GM12878 (cell line): Measurements from ENCODE around the gene R3HDM2. TPM values are rescaled to one million over a fixed set of nuclear protein-coding genes. Genes with fewer than 3 reads are reported as not detected.
A peak's percentile ranks its signal among the peaks of the same experiment; 100 is the strongest.

ENCODE experiments used
- BHLHE40 ChIP-seq, 2 experiments: fragments of 450-650 bp in 1 of 2; IDR thresholded peaks; 2 replicates each; pipeline ENCODE4 v1.6.1; 2011 to 2017; ENCODE audit warnings: low read depth in 2 of 2, borderline replicate concordance in 1 of 2, improper control_type of control experiment in 1 of 2, low read length in 1 of 2, mild to moderate bottlenecking in 1 of 2
- CHD1 ChIP-seq: IDR thresholded peaks from 2 replicates; pipeline ENCODE4 v1.6.1; 2012; ENCODE audit warnings: low read depth, low read length, improper control_type of control experiment
- CREM ChIP-seq: IDR thresholded peaks from 2 replicates; pipeline ENCODE4 v1.6.1; 2014; ENCODE audit warnings: antibody characterized with exemption, low read depth
- E2F8 ChIP-seq: fragments of 450-650 bp; IDR thresholded peaks from 2 replicates; pipeline ENCODE4 v1.6.1; 2018; ENCODE audit warnings: mild to moderate bottlenecking, low read depth, moderate library complexity; ENCODE audit not compliant: partially characterized antibody
- EGR1 ChIP-seq, 2 experiments: IDR thresholded peaks; 1 replicate in 1 of 2; 2 replicates in 1 of 2; pipeline ENCODE4 v1.6.1; 2011 to 2012; ENCODE audit warnings: low read depth in 2 of 2, low read length in 2 of 2, borderline replicate concordance in 1 of 2, mild to moderate bottlenecking in 1 of 2, moderate library complexity in 1 of 2
- ESRRA ChIP-seq: IDR thresholded peaks from 2 replicates; pipeline ENCODE4 v1.6.1; 2012; ENCODE audit warnings: mild to moderate bottlenecking, low read length, improper control_type of control experiment
- ETV6 ChIP-seq, 2 experiments: fragments of 450-650 bp in 1 of 2; IDR thresholded peaks in 1 of 2; conservative IDR thresholded peaks in 1 of 2; 2 replicates each; pipeline ENCODE4 v1.6.1; 2014; ENCODE audit warnings: antibody characterized with exemption in 1 of 2, borderline replicate concordance in 1 of 2, low read depth in 1 of 2, mild to moderate bottlenecking in 1 of 2, moderate library complexity in 1 of 2
- KDM1A ChIP-seq: fragments of 200-600 bp; sonication (generic); IDR thresholded peaks from 2 replicates; pipeline ENCODE4 v1.6.1; 2016; ENCODE audit warnings: borderline replicate concordance
- KLF5 ChIP-seq: fragments of 450-650 bp; IDR thresholded peaks from 2 replicates; pipeline ENCODE4 v1.6.1; 2014; ENCODE audit warnings: mild to moderate bottlenecking; ENCODE audit not compliant: partially characterized antibody
- MTA3 ChIP-seq: IDR thresholded peaks from 2 replicates; pipeline ENCODE4 v1.6.1; 2012; ENCODE audit warnings: low read length, inconsistent platforms, borderline replicate concordance
- MXI1 ChIP-seq: fragments of 150-350 bp; IDR thresholded peaks from 2 replicates; pipeline ENCODE4 v1.6.1; 2011; ENCODE audit warnings: low read depth, mild to moderate bottlenecking, inconsistent platforms, low read length, improper control_type of control experiment
- MYC ChIP-seq: IDR thresholded peaks from 2 replicates; pipeline ENCODE4 v1.6.1; 2011; ENCODE audit warnings: mild to moderate bottlenecking, low read length, moderate library complexity, inconsistent platforms; ENCODE audit not compliant: insufficient read depth, insufficient replicate concordance, insufficient read length, severe bottlenecking
- NR2C1 ChIP-seq: fragments of 450-650 bp; IDR thresholded peaks from 2 replicates; pipeline ENCODE4 v1.6.1; 2017; ENCODE audit warnings: antibody characterized with exemption, mild to moderate bottlenecking, moderate library complexity
- NR2F1 ChIP-seq: fragments of 450-650 bp; conservative IDR thresholded peaks from 2 replicates; pipeline ENCODE4 v1.6.1; 2017; ENCODE audit warnings: mild to moderate bottlenecking
- PKNOX1 ChIP-seq: fragments of 450-650 bp; IDR thresholded peaks from 2 replicates; pipeline ENCODE4 v1.6.1; 2016; ENCODE audit warnings: mild to moderate bottlenecking
- PML ChIP-seq: IDR thresholded peaks from 2 replicates; pipeline ENCODE4 v1.6.1; 2012; ENCODE audit warnings: low read length, inconsistent platforms
- SPI1 ChIP-seq: IDR thresholded peaks from 2 replicates; pipeline ENCODE4 v1.6.1; 2011; ENCODE audit warnings: low read depth, mild to moderate bottlenecking, low read length, moderate library complexity, borderline replicate concordance; ENCODE audit not compliant: insufficient read depth
- SREBF1 ChIP-seq: IDR thresholded peaks from 2 replicates; pipeline ENCODE4 v1.6.1; 2012; ENCODE audit warnings: mild to moderate bottlenecking, low read length
- TCF12 ChIP-seq: IDR thresholded peaks from 2 replicates; pipeline ENCODE4 v1.6.1; 2011; ENCODE audit warnings: low read depth, mild to moderate bottlenecking, low read length
- ZNF24 ChIP-seq: fragments of 450-650 bp; IDR thresholded peaks from 2 replicates; pipeline ENCODE4 v1.6.1; 2017; ENCODE audit warnings: antibody characterized with exemption, mild to moderate bottlenecking
- ZSCAN29 ChIP-seq: fragments of 450-650 bp; IDR thresholded peaks from 2 replicates; pipeline ENCODE4 v1.6.1; 2017; ENCODE audit warnings: mild to moderate bottlenecking, moderate library complexity
- polyA plus RNA-seq, 11 experiments: library from polyadenylated mRNA; depleted of rRNA in 4 of 11; unstranded in 6 of 11; stranded (reverse) in 5 of 11; fragments of >200 nt; fragmentation: Nextera tagmentation in 4 of 11; fragmentation: Illumina TruSeq in 1 of 11; extraction: Ambion mirVana in 4 of 11; extraction: Trizol in 1 of 11; gene quantifications; 1 replicate in 1 of 11; 2 replicates in 10 of 11; pipeline versions ENCODE4 v1.2.1 to v1.2.3, GENCODE V29; 2011 to 2016; ENCODE audit warnings: inconsistent platforms in 2 of 11, missing spikeins in 2 of 11, low read depth in 1 of 11
- total RNA-seq, 4 experiments: library from RNA; depleted of rRNA in 3 of 4; stranded (reverse); fragments of >200 nt in 3 of 4; fragmentation: Illumina TruSeq in 1 of 4; extraction: Trizol in 1 of 4; gene quantifications; 2 replicates each; pipeline versions ENCODE4 v1.2.1 to v1.2.3, GENCODE V29; 2013 to 2021
- TF ChIP-seq, protein P1 (sequence below), 3 experiments: IDR thresholded peaks in 2 of 3; conservative IDR thresholded peaks in 1 of 3; 2 replicates each; pipeline ENCODE4 v1.5.1; 2011; ENCODE audit warnings: low read depth in 3 of 3, low read length in 3 of 3, mild to moderate bottlenecking in 3 of 3, control low read depth in 2 of 3, moderate library complexity in 2 of 3, inconsistent platforms in 1 of 3, mixed read lengths in 1 of 3; ENCODE audit not compliant: control insufficient read depth in 2 of 3, insufficient read depth in 1 of 3; ENCODE audit errors: extremely low read depth in 1 of 3
- TF ChIP-seq, protein P2 (sequence below): fragments of 450-650 bp; IDR thresholded peaks from 2 replicates; pipeline ENCODE4 v1.6.1; 2017; ENCODE audit warnings: borderline replicate concordance

R3HDM2 gene
- total and polyA plus RNA-seq, 10 of the 15 experiments (the other 5 are each of a cell fraction or from before 2014, with no cell fraction given), result 4.6 to 26.1 (median 11.2) TPM

DNA sequence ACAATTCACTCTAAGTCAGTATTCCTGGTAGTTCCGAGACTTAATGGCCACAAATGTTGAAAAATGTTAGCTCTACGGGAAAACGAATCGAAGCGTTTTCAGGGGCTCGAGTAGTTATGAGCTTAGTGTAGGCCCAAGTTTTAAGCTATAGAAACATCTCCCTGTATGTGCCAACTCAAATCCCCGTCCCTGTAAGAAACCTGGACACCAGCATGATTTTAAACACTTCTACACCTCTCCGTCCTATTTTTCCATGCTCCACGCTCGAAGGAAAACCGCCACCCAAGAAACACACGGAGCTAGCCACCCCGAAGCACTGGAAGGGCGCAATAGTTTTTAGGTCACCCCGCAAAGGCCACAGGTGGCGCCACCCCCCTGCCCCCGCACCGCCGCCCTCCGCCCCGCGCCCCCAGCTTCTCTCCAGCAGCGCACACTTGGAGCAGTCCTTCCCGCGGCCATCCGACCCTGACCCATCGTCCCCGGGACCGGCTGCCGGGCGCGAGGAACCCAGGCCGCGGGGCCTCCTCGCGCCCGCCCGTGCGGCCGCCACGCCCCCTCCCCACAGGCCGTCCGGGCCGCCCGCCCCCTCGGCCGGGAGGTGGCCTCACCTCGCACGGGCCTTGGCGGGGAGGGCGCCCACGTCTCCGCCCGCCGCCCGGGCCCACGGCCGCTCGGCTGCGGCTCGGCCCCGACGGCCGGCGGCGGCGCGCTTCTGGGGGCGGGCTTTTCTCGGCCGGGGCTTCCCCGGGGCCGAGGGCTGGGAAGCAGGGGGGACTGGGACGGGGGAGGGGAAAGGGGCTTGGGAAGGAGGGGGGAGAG lies 522 bp downstream of the R3HDM2 start (continued):
- TF ChIP-seq, protein P1, sequence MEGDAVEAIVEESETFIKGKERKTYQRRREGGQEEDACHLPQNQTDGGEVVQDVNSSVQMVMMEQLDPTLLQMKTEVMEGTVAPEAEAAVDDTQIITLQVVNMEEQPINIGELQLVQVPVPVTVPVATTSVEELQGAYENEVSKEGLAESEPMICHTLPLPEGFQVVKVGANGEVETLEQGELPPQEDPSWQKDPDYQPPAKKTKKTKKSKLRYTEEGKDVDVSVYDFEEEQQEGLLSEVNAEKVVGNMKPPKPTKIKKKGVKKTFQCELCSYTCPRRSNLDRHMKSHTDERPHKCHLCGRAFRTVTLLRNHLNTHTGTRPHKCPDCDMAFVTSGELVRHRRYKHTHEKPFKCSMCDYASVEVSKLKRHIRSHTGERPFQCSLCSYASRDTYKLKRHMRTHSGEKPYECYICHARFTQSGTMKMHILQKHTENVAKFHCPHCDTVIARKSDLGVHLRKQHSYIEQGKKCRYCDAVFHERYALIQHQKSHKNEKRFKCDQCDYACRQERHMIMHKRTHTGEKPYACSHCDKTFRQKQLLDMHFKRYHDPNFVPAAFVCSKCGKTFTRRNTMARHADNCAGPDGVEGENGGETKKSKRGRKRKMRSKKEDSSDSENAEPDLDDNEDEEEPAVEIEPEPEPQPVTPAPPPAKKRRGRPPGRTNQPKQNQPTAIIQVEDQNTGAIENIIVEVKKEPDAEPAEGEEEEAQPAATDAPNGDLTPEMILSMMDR (IDR thresholded peaks at IDR 0.05 in 2 of 3, conservative IDR thresholded peaks at IDR 0.05 in 1 of 3; ENCODE audit: control insufficient read depth in 2 of 3, extremely low read depth in 1 of 3, insufficient read depth in 1 of 3, low read depth in 3 of 3, low read length in 3 of 3), result peak in 1 of 3 experiments; percentile 18; a peak in 1 of 6 replicates
- no peak for TF ChIP-seq MXI1
- TF ChIP-seq ZSCAN29, result no peak
- TF ChIP-seq E2F8, result no peak
- TF ChIP-seq PKNOX1, result no peak
- TF ChIP-seq SREBF1, result no peak
- no peak for TF ChIP-seq ZNF24
- TF ChIP-seq CREM, result no peak
- TF ChIP-seq NR2C1, result no peak
- peak; percentile 67 for TF ChIP-seq NR2F1
- TF ChIP-seq BHLHE40 (IDR thresholded peaks at IDR 0.05; ENCODE audit: borderline replicate concordance in 1 of 2, low read depth in 2 of 2, low read length in 1 of 2), result peak; percentile 35 to 94; a peak in 3 of 4 replicates
- no peak for TF ChIP-seq MTA3
- TF ChIP-seq MYC, result no peak
- no peak for TF ChIP-seq PML
- TF ChIP-seq ETV6 (conservative IDR thresholded peaks at IDR 0.05 in 1 of 2, IDR thresholded peaks at IDR 0.05 in 1 of 2; ENCODE audit: borderline replicate concordance in 1 of 2, low read depth in 1 of 2), result no peak
- TF ChIP-seq TCF12, result no peak
- no peak for TF ChIP-seq KDM1A
- TF ChIP-seq SPI1, result no peak
- TF ChIP-seq KLF5, result no peak
- TF ChIP-seq, protein P2, sequence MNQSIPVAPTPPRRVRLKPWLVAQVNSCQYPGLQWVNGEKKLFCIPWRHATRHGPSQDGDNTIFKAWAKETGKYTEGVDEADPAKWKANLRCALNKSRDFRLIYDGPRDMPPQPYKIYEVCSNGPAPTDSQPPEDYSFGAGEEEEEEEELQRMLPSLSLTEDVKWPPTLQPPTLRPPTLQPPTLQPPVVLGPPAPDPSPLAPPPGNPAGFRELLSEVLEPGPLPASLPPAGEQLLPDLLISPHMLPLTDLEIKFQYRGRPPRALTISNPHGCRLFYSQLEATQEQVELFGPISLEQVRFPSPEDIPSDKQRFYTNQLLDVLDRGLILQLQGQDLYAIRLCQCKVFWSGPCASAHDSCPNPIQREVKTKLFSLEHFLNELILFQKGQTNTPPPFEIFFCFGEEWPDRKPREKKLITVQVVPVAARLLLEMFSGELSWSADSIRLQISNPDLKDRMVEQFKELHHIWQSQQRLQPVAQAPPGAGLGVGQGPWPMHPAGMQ, result no peak
- TF ChIP-seq EGR1 (IDR thresholded peaks at IDR 0.05; ENCODE audit: borderline replicate concordance in 1 of 2, low read depth in 2 of 2, low read length in 2 of 2), result peak in 1 of 2 experiments; percentile 69; a peak in 2 of 3 replicates
- no peak for TF ChIP-seq CHD1
- TF ChIP-seq ESRRA, result no peak
